C4-2B (cell line): ENCODE data around the gene DHX34.

Experiments
- CTCF ChIP-seq: fragments of 450-650 bp; conservative IDR thresholded peaks from 2 replicates; pipeline ENCODE4 v1.5.1; 2017; ENCODE audit warnings: mild to moderate bottlenecking
- ZFX ChIP-seq: fragments of 450-650 bp; IDR thresholded peaks from 2 replicates; pipeline ENCODE4 v1.6.1; 2017

DNA sequence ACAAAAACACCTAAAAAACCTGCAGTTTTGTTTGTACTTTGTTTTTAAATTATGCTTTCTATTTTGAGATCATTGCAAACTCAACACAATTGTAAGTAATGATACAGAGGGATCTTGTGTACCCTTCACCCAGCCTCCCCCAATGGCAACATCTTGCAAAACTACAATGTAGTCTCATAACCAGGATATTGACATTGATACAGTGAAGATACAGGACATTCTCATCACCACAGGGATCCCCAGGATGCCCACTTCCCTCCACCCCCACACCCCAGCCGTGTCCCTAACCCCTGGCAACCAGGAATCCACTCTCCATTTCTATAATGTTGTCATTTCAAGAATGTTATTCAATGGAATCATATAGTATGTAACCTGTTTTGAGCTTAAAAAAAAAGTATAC, 27.5 kb upstream of the DHX34 start:
- TF ChIP-seq CTCF (no peak), ZFX (no peak)
